KOPT-K1 (cell line): ENCODE data around the gene TUB.

Experiments used
- H3K27ac ChIP-seq: fragments of 200-600 bp; sonication (generic); 2 replicates; pipeline ENCODE4 v1.5.1; 2016; ENCODE audit warnings: antibody characterized with exemption, mild to moderate bottlenecking, low read depth, low read length; ENCODE audit not compliant: poor library complexity, severe bottlenecking
- H3K36me3 ChIP-seq: fragments of 200-600 bp; sonication (generic); 2 replicates; pipeline ENCODE4 v1.5.1; 2017; ENCODE audit warnings: antibody characterized with exemption, mild to moderate bottlenecking, low read length, moderate library complexity; ENCODE audit not compliant: insufficient read depth
- H3K9me3 ChIP-seq: fragments of 200-600 bp; sonication (generic); 2 replicates; pipeline ENCODE4 v1.5.1; 2017; ENCODE audit warnings: antibody characterized with exemption, low read length, mild to moderate bottlenecking; ENCODE audit not compliant: insufficient read depth, poor library complexity, severe bottlenecking

TUB gene

GRCh38 chr11:8060146-8060719 is 20.8 kb upstream of the TUB start:
- Histone ChIP-seq H3K36me3 (no peaks in the 10 kb centered on the region), H3K27ac (no peak overlapping the region), H3K9me3 (no peaks in the 10 kb centered on the region)

GRCh38 chr11:8060801-8061554 is 20.0 kb upstream of the TUB start:
- no peaks in the 10 kb centered on the region for H3K36me3 ChIP-seq
- H3K27ac ChIP-seq, result no peak overlapping the region
- H3K9me3 ChIP-seq, result no peaks in the 10 kb centered on the region

GRCh38 chr11:8061555-8062428 is 19.2 kb upstream of the TUB start:
- Histone ChIP-seq H3K36me3 (no peaks in the 10 kb centered on the region), H3K27ac (no peak overlapping the region), H3K9me3 (no peaks in the 10 kb centered on the region)

GRCh38 chr11:8062781-8063257 is 18.2 kb upstream of the TUB start:
- Histone ChIP-seq H3K9me3 (no peaks in the 10 kb centered on the region), H3K36me3 (no peaks in the 10 kb centered on the region), H3K27ac (no peak overlapping the region)

- no peaks in the 10 kb centered on the region for H3K9me3 ChIP-seq
- H3K27ac ChIP-seq, result no peak overlapping the region
- no peaks in the 10 kb centered on the region for H3K36me3 ChIP-seq
Observed at GRCh38 chr11:8063324-8063723, 17.7 kb upstream of the TUB start.

GRCh38 chr11:8065031-8065430 is 16.0 kb upstream of the TUB start:
- Histone ChIP-seq H3K36me3 (no peaks in the 10 kb centered on the region), H3K27ac (no peak overlapping the region), H3K9me3 (no peaks in the 10 kb centered on the region)

- Histone ChIP-seq H3K27ac (no peak overlapping the region), H3K9me3 (no peaks in the 10 kb centered on the region), H3K36me3 (no peaks in the 10 kb centered on the region)
Observed at GRCh38 chr11:8066036-8066910, 14.7 kb upstream of the TUB start.

- H3K9me3 ChIP-seq, result no peaks in the 10 kb centered on the region
- H3K36me3 ChIP-seq, result no peaks in the 10 kb centered on the region
- no peak overlapping the region for H3K27ac ChIP-seq
Observed at GRCh38 chr11:8066911-8067455, 14.0 kb upstream of the TUB start.

- Histone ChIP-seq H3K27ac (no peak overlapping the region), H3K9me3 (no peaks in the 10 kb centered on the region), H3K36me3 (no peaks in the 10 kb centered on the region)
Observed at GRCh38 chr11:8067567-8067928, 13.5 kb upstream of the TUB start.

- Histone ChIP-seq H3K9me3 (no peaks in the 10 kb centered on the region), H3K27ac (no peak overlapping the region), H3K36me3 (no peaks in the 10 kb centered on the region)
Observed at GRCh38 chr11:8067929-8068575, 13.0 kb upstream of the TUB start.

GRCh38 chr11:8068605-8069221 is 12.3 kb upstream of the TUB start:
- Histone ChIP-seq H3K27ac (no peak overlapping the region), H3K36me3 (no peaks in the 10 kb centered on the region), H3K9me3 (no peaks in the 10 kb centered on the region)

- no peak overlapping the region for H3K27ac ChIP-seq
- H3K9me3 ChIP-seq, result no peaks in the 10 kb centered on the region
- H3K36me3 ChIP-seq, result no peaks in the 10 kb centered on the region
Observed at GRCh38 chr11:8069771-8070170, 11.2 kb upstream of the TUB start.

- Histone ChIP-seq H3K9me3 (no peaks in the 10 kb centered on the region), H3K36me3 (no peaks in the 10 kb centered on the region), H3K27ac (no peak overlapping the region)
Observed at GRCh38 chr11:8070417-8071115, 10.4 kb upstream of the TUB start.
